OCI-LY7 (cell line): ENCODE measurements around the gene CABP4.

Source experiments
- EZH2phosphoT487 ChIP-seq: fragments of 200-600 bp; sonication (generic); IDR thresholded peaks from 2 replicates; pipeline ENCODE4 v1.6.1; 2018; ENCODE audit warnings: low read depth, borderline replicate concordance, mild to moderate bottlenecking, mixed run types, antibody characterized with exemption, low read length, moderate library complexity, mixed read lengths
- TF ChIP-seq, protein P1 (sequence below): fragments of 200-600 bp; sonication (generic); conservative IDR thresholded peaks from 2 replicates; pipeline ENCODE4 v1.5.1; 2014; ENCODE audit warnings: mild to moderate bottlenecking, antibody characterized with exemption, low read length, moderate library complexity, mixed read lengths

- TF ChIP-seq, protein P1, sequence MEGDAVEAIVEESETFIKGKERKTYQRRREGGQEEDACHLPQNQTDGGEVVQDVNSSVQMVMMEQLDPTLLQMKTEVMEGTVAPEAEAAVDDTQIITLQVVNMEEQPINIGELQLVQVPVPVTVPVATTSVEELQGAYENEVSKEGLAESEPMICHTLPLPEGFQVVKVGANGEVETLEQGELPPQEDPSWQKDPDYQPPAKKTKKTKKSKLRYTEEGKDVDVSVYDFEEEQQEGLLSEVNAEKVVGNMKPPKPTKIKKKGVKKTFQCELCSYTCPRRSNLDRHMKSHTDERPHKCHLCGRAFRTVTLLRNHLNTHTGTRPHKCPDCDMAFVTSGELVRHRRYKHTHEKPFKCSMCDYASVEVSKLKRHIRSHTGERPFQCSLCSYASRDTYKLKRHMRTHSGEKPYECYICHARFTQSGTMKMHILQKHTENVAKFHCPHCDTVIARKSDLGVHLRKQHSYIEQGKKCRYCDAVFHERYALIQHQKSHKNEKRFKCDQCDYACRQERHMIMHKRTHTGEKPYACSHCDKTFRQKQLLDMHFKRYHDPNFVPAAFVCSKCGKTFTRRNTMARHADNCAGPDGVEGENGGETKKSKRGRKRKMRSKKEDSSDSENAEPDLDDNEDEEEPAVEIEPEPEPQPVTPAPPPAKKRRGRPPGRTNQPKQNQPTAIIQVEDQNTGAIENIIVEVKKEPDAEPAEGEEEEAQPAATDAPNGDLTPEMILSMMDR, result no peak
- TF ChIP-seq EZH2phosphoT487, result no peak
Observed at GRCh38 chr11:67431346-67432249, 23.6 kb upstream of the CABP4 start.
